ENCODE results near the gene HSD3B7. TPM values are rescaled to one million over a fixed set of nuclear protein-coding genes. Genes with fewer than 3 reads are reported as not detected.

HSD3B7 gene
- total and polyA plus RNA-seq, 12 donors: 2.7 to 78.8 (median 32.8) TPM

GRCh38 chr16:30983898-30984610 lies 953 bp upstream of the HSD3B7 start:
- 78 to 85% (median 82%) methylated on average over 9 to 14 of the region's 14 CpGs for WGBS, 4 donors
- H3K36me3 ChIP-seq (replicated peaks in 1 of 2): peaks cover 0 to 52% of the 10 kb centered on the region in 2 donors
- H3K4me1 ChIP-seq (replicated peaks in 1 of 2): peaks cover 9 to 13% of the 10 kb centered on the region in 2 donors
- H3K27ac ChIP-seq: no peak overlapping the region
- H3K9me3 ChIP-seq (replicated peaks in 1 of 3): no peaks in the 10 kb centered on the region
- TF ChIP-seq CTCF (IDR thresholded peaks at IDR 0.05) (no peak), POLR2A (IDR thresholded peaks at IDR 0.05) (no peak)
- DNase-seq: no peak
- intact Hi-C loops (cut with DNase I): loop anchor here (5.0 to 10.0 kb wide), 7 partner anchors 59 to 881 kb away; partner anchors contain the start of genes ZNF843 (in 2 of the 2), FBXL19 (in 1 of the 2) and PYCARD (in 1 of the 2)
- H3K27me3 ChIP-seq: no peaks in the 10 kb centered on the region
- H3K4me3 ChIP-seq: no peak overlapping the region

GRCh38 chr16:30985401-30986128 lies 558 bp downstream of the HSD3B7 start:
- no peaks in the 10 kb centered on the region for H3K9me3 ChIP-seq (replicated peaks in 1 of 3)
- peak overlapping the region in 2 of 4 donors; percentile 1 to 55 for H3K4me3 ChIP-seq
- H3K4me1 ChIP-seq (replicated peaks in 1 of 2): peaks cover 9 to 13% of the 10 kb centered on the region in 2 donors
- WGBS, 4 donors: 53 to 64% (median 59%) methylated on average over 11 to 20 of the region's 20 CpGs
- DNase-seq: peak; percentile 52 to 76 (median 74)
- TF ChIP-seq POLR2A (IDR thresholded peaks at IDR 0.05) (no peak), CTCF (IDR thresholded peaks at IDR 0.05) (peak in 1 of 6 experiments; percentile 47)
- intact Hi-C loops (cut with DNase I): loop anchor here (5.0 to 10.0 kb wide), 7 partner anchors 57 to 879 kb away; partner anchors contain the start of genes FBXL19 (in 1 of the 2), PYCARD (in 1 of the 2) and ZNF843 (in 1 of the 2)
- H3K36me3 ChIP-seq (replicated peaks in 1 of 2): peaks cover 0 to 37% of the 10 kb centered on the region in 2 donors
- peak overlapping the region in 2 of 5 donors; percentile 54 to 86 for H3K27ac ChIP-seq
- no peaks in the 10 kb centered on the region for H3K27me3 ChIP-seq

GRCh38 chr16:30986129-30986991 lies 1.4 kb downstream of the HSD3B7 start:
- DNase-seq: no peak
- TF ChIP-seq POLR2A (IDR thresholded peaks at IDR 0.05) (no peak), CTCF (IDR thresholded peaks at IDR 0.05) (no peak)
- peak overlapping the region in 2 of 5 donors; percentile 54 to 86 for H3K27ac ChIP-seq
- intact Hi-C loops (cut with DNase I): loop anchor here (5.0 to 10.0 kb wide), 7 partner anchors 56 to 878 kb away; partner anchors contain the start of genes FBXL19 (in 1 of the 2), PYCARD (in 1 of the 2) and ZNF843 (in 1 of the 2)
- H3K4me3 ChIP-seq: peak overlapping the region in 1 of 4 donors; percentile 55
- H3K36me3 ChIP-seq (replicated peaks in 1 of 2): peaks cover 0 to 29% of the 10 kb centered on the region in 2 donors
- no peaks in the 10 kb centered on the region for H3K9me3 ChIP-seq (replicated peaks in 1 of 3)
- H3K27me3 ChIP-seq: no peaks in the 10 kb centered on the region
- 89 to 93% (median 90%) methylated on average over 15 to 29 of the region's 29 CpGs for WGBS, 4 donors
- H3K4me1 ChIP-seq (replicated peaks in 1 of 2): peaks cover 9 to 13% of the 10 kb centered on the region in 2 donors

Data from adrenal gland (tissue), 12 donors.